HG03060 (cell line): Measurements from ENCODE around the gene HOXB8.

Experiments
- ATAC-seq: cut with Tn5 transposase; IDR thresholded peaks from one replicate; pipeline ENCODE4 v1.9.1; 2021; ENCODE audit warnings: low read depth, moderate number of reproducible peaks; ENCODE audit not compliant: unreplicated experiment

The HOXB8 gene

GRCh38 chr17:48596735-48597527, 18.2 kb downstream of the HOXB8 start:
- no peak for ATAC-seq

DNA sequence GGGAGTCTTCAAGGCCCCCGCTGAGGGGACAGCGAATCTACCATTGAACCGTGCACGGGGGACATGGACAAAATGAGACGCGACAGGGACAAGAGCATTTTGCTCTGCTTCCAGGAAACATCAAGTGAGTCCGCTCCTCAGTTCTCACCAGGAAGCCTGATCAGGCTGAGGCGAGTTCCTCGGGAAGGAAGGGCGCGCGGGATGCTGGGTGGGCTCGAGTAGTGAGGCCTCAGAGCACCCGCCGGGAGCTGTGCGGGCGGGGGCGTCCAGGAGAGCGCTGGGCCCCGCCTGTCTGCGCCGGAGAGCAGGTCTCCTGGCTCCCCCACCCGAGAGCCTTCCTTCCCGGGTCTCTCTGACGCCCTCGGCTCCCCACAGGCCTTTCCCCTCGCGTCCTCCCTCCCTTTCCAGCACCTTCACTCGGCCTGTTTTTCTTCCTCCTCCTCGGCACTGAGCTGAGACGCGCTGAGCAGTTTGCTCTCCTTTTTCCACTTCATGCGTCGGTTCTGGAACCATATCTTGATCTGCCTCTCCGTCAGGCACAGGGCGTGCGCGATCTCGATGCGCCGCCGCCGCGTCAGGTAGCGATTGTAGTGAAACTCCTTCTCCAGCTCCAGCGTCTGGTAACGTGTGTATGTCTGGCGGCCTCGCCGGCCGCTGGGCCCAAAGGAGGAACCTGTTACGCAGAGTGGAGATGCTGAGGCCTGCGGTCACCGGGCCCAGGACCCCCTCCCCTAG, 18.9 kb downstream of the HOXB8 start:
- no peak for ATAC-seq

DNA sequence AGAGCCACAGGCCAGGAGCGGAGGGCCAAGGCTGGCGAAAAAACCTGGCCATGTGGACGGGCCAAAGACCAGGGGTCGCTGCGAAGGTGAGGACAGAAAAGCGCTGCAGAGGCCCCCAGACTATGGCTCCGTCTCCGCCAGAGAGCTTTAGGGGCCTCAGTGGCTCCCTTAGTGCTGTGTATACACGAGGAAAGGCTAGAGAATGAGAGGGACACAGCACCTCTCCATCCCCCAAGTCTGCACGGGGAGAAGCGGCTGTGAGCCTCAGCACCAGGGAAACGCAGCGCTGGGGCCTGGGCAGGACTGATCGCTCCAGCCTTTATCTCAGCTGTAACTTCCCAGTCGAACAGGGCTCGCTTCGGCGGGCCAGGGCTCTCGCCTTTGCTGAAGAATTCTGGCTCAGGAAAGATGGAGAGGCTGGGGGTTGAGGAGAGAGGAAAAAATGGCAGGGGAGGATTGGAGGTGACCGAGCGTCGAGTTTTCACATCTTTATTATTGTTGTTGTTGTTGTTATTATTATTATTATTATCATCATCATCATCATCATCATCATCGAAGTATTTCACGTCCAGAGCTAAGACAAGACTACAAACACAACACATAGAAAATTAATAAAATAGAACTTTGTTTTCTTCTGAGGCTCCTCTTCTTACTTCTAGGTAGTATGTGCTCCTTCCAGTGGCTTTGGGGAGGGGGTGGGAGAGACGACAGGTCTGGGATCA, 19.7 kb downstream of the HOXB8 start:
- no peak for ATAC-seq

GRCh38 chr17:48594538-48595277, 20.4 kb downstream of the HOXB8 start:
- no peak for ATAC-seq

- ATAC-seq = no peak
These were observed 21.1 kb downstream of the HOXB8 start for GRCh38 chr17:48593840-48594537.

DNA sequence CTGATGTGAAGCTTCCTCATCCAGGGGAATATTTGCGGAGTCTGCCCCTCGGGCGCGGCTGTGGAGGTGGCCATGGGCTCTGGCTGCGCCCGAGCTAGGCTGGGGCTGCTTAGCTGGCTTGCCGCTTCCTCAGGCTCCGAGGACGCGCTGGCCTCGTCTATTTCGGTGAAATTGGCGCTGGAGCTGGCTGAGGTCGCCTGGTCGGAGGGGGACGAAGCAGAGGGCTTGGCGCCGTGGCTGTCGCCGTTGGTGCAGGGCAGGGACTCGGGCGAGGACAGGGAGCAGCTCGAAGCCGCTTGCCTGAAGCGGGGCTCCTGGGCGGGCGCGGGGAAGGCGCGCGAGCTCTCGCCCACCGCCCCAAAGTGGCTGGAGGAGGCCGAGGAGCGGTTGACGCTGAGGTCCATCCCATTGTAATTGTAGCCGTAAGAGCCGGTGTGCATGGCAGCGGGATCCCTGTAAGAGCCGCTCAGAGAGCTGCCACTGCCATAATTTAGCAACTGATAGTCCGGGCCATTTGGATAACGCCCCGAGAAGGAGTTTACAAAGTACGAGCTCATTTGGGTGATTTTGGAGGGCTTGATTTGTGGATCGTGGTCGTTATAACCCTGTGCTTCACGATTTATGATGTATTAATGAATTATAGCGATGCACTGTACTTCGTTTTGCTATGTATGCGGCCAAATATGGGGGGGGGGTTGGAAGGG, 21.8 kb downstream of the HOXB8 start, which contains the start of gene HOXB5:
Gene HOXB5, minus strand, starts transcription at position 654 of the 704 bp plus-strand sequence. Its CDS starts 97 bp downstream, at position 557.
- no peak for ATAC-seq

DNA sequence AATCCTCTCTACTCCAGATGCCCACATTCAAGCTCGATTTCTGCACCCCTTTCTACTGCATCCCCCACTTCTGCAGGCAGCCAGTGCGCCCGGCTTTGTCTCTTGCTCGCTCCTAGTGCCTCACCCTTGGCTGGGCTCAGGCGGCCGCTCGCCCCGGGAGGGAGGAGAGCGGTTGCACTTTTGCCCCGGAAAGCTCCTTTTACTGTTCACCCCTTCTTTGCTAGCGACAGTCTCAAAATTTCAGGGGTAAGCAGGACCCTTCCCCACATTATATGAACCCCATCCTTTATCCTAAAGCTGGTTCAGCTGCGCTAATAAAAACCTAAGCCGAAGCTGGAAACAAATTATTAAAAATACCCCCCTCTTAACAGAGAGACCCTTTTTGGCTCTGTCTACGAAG, 22.5 kb downstream of the HOXB8 start:
- ATAC-seq = no peak

- ATAC-seq = no peak
These were observed 23.0 kb downstream of the HOXB8 start for GRCh38 chr17:48592057-48592514.

DNA sequence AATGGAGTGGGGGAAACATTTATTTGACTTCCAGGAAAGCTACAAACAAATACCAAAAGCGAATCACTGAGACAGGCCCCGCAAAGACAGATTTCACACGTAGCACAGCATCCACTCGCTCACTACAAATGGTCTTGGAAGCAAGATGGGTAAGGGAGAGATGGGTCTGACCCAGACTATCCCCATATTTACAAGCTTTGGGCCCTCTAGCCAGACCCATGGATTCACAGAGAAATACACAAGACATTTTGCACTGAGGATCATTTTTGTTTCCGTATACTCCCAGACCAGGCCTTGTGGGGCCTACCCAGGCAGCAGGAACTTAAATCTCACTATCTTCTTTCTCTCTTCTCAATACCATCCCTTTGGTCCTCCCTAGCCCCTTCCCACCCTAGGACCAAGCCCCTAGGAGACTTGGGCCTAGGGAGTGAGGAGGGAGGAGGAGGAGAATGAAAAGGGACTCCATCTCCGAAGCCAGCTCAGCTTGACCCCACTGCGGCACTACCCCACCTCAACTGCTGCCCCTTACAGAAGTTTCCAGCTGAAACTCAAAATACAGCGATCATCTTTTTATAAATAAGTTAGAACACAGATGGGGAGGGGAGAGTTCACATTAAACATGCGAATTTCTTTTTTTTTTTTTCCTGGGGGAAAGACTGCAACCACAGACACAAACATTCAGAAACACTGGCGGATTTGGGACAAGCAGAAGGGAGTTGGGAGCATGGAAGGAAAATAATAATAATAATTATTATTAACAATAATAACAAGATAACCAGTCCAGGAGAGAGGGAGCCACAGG, 23.6 kb downstream of the HOXB8 start:
- no peak for ATAC-seq

DNA sequence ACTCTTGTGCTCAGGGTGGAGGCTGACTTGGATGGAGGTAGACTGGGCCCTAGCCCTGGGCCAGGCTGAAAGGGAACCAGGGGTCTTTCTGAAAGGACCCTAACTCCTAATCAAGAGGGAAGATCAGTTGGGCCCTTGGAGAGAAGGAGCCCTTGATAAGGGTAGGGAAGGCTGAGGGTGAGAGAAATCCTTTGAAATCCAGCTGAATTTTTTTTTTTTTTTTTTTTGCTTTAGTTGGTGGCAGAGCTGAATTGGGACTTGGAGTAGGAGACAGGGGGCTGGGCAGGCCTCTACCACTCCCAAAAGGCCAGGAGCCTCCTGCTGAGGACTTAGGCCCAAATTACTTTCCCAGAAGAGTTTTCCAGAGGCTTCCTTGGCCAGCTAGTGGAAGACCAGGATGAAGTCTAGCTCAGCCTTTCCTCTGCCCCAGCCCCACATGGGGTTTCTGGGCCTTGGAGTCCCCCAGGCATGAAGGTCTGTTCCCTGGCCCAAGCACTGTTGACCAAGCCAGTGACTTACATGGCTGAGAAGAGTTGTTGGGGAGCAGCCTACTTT, 24.4 kb downstream of the HOXB8 start:
- no peak for ATAC-seq

- ATAC-seq = no peak
These were observed 25.1 kb downstream of the HOXB8 start, which contains the start of gene HOXB3 for GRCh38 chr17:48589831-48590606. TSS of gene HOXB3 (minus strand) at chr17:48590241. CDS start at chr17:48552474, 37,767 bp downstream.

GRCh38 chr17:48589060-48589830, 25.8 kb downstream of the HOXB8 start:
- no peak for ATAC-seq

DNA sequence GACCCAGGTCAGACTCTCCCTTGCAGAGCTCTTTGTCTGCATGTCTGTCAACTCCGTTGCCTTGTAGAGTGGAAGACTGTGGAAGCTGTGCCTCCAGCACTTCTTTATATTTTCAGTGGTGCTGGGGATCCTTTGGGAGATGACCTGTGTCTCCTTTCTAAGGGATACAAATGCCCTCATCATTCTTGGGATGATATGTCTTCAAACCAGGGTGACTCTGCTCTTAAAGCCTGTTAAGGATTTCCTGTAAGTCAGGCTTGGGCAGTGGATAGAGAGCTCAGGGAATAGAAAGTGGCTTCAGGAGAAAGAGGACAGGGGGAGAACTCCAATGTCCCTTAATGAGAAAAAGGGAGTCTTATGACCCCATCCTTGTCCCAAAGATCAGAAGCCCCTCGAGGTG, 26.6 kb downstream of the HOXB8 start:
- no peak for ATAC-seq

DNA sequence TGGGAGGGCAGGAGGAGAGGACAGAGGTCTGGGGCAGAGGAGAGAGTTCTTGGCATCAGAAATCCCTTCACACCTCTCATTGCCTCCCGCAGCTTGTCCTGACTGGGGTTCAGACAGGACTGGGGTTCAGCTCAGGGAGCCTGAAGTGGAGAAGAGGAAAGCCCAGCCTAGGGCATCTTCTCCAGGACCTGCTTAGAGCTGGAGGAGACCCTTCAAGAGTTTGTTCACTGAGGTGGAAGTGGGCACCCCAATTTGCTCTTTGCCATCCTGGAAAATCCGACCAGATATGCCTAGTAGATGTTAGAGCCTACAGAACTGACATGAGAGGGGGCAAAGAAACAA, 27.0 kb downstream of the HOXB8 start:
- ATAC-seq = no peak

- no peak for ATAC-seq
These were observed 27.6 kb downstream of the HOXB8 start for GRCh38 chr17:48587276-48588073.
